COLO829 (cell line): ENCODE measurements around the gene STARD7.
"Not testable (repeated sequence)": the region's sequence is repeated elsewhere in the genome, so short reads cannot be mapped to it uniquely, and the experiment has no call there.

ENCODE experiments used
- DNase-seq: peaks from one replicate; pipeline ENCODE4 v3.0.0; 2012; ENCODE audit warnings: low spot score

STARD7 gene

GRCh38 chr2:96163768-96164429 is 44.7 kb downstream of the STARD7 start:
- no peak for DNase-seq

- no peak for DNase-seq
These were observed 45.2 kb downstream of the STARD7 start for GRCh38 chr2:96163415-96163767.

DNA sequence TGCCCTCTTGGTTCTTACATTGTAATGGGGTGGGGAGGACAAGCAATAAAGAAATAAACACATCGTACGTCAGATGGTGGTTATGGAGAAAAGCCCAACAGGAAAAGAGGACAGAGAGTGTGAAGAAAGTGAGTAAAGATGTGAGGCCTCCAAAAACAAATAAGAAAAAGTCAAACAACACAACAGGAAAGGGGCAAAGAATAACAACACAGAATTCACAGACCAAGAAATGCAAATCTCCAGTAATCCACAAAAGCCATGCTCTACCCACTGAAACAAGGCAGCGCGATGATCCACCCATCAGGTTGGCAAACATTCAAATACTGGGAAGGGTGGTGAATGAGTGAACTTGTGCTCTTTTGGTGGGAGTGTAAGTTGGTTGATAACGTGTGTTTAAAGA is 46.7 kb downstream of the STARD7 start:
- DNase-seq, result no peak

DNA sequence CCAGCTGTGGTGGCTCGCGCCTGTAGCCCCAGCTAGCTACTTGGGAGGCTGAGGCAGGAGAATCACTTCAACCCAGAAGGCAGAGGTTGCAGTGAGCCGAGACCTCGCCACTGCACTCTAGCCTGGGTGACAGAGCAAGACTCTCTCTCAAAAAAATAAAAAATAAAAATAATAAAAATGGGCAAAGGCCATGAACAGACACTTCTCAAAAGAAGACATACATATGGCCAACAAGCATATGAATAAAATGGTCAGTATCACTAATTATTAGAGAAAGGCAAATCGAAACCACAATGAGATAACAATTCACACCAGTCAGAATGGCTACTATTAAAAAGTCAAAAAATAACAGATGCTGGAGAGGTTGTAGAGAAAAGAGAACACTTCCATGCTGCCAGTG is 48.3 kb downstream of the STARD7 start:
- DNase-seq, result not testable (repeated sequence)

GRCh38 chr2:96159084-96159830 is 49.4 kb downstream of the STARD7 start:
- no peak for DNase-seq

DNA sequence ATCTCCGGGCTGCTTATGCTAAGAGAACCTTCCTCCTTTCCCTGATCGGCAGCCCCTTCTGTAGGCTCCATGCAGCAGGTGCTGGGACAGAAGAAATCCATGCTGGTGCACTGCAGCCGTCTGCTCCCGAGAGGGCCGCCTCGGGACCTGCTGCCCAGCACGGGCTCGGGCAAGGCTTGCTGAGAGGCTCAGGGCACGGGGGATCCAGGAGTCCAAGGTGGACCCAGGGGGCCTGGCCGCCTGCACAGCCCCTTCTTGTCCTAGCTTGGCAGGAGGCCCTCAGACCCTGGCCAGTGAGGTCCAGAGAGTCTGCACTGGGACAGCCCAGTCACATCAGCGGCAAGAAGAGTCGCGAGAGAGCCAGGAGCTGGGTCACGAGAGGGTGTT is 50.1 kb downstream of the STARD7 start:
- no peak for DNase-seq

DNA sequence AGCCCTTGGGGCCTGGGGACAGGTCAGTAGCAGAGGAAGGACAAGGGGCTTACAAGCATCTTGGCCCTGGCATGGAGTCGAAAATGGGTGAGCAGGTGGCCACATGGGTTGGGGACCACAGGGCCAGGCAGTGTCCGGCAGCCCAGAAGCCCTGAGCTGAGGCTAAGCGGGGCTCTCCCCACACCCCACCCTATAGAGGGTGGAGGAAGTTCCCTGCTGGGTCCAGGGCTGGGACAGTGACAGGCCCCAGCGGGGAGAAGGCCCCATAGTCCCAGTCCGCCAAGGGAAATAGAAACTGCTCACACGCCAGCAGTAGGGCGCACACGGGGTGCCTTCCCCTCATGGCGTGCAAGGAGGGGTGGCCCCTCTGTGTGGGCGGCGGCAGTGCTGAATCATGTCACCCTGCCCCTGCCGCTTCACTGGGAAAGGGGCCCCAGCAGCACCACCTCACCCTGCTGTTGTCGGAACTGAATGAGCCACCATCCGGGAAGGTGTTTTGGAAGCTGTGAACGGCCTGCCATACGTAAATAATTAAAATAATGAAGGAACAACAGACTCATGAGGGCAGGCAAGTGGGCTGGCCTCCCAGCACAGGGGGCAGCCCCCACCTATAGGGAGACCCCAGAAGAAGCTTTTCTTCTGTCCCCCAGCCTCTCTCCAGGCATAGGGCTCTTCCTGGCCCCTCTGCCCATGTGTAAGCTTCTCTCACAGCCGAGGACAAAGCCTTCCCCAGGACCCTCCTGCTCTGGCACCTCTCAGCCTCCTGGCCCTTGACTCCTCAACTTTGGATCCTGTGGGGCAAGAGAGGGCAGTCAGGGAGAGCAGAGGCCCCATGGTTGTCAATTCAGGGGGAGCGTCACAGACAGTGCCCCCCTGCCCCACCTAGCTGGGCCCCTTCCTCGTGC is 50.7 kb downstream of the STARD7 start:
- no peak for DNase-seq

GRCh38 chr2:96156926-96157648 is 51.5 kb downstream of the STARD7 start:
- DNase-seq, result no peak

DNA sequence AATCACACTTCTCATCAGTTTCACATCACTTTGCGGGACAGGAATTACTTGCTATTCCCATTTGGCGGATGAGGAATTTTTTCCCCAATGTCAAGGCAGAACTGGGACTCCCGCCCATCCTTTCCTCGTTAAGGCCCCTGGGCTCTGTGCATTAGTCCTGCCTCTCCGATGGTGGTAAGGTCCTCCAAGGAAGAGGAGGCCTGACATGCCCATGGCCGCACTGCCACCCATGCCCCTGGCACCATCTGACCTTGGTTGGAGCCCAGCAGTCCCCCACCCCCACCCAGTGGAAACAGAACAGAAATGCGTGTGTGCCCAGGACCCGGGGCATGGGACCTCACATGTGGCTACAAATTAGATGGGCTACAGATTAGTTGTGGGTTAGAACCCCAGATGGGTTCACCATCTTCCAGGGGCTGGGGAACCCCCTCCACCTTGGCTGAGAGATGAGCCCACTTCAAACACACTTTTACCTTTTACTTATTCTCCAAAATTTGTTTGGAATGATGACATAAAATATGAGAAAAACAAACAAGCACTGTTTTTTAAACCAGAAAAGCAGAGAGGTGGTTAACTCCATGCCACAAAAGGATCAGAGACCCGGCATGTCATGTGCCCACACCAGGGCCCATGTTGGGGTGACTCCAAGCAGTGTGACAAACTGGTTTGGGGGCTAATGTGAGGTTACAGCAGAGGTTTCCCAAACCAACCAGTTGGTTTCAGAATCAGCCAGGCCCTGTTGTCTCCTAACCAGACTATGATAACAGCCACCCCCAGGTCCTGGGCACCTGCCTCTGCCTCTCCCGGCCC is 52.4 kb downstream of the STARD7 start:
- DNase-seq, result no peak

GRCh38 chr2:96154506-96155380 is 53.9 kb downstream of the STARD7 start:
- DNase-seq, result no peak

DNA sequence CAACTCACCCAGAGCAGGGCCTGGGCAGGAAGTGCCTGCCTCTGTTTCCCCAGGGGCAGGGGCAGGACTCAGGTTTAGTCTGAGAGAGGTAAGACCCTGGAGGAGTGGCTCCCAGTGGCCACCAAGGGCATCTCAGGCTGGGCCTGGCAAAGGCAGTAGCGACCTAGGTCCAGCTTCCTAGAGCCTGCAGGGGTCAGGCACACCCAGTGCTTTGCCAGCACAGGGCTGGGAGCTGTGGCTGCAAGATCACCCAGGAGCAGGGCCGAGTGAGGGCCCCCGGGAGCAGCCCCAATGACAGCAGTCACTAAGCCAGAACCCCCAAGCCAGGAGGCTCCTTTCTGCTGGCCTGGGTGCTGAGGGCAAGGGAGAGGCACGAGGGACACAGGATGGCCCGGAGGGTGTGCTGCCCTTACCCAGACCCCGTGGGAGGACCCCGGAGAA is 54.6 kb downstream of the STARD7 start:
- no peak for DNase-seq

DNA sequence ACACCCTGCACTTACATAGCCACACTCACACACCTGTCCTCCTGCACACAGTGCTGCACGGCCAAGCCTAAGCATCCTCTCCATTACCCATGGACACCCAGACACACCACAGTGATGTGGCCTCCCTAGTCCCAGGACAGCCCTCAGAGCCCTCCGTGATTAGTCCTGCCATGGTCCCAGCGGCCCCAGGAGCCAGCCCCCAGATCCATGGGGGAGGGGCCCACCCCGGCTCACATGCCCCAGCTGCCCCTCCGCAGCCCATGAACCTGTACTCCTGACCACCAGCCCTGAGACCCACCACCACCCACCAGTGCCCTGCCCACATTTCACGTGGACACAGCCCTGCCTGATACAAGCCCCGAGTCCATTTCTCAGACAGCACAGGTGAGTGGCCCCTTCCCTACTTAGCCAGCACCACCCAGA is 55.3 kb downstream of the STARD7 start:
- DNase-seq, result no peak

- no peak for DNase-seq
These were observed 56.1 kb downstream of the STARD7 start for GRCh38 chr2:96152304-96153161.

DNA sequence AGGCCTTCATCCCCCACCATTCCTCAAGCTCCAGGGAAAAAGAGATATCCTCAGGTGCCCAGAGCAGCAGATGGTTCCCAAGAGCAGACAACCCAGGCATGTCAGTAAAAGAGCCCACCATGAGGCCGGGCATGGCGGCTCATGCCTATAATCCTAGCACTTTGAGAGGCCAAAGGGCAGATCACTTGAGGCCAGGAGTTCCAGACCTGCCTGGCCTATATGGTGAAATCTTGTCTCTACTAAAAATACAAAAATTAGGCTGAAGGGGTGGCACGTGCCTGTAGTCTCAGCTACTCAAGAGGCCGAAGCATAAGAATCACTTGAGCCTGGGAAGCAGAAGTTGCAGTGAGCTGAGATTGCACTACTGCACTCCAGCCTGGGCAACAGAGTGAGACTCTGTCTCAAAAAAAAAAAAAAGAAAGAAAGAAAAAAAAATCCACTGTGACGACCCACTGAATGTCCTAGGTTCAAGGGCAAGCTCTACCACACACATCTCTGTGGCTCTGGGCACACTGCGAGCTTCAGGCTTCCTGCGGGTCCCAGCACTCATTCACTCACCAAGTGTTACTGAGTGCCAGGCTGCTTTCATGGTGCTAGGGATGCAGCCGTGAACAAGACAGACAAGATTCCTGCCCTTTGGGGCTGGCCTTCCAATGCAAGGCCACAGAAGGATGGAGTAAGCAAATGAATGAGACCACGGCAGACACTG is 56.9 kb downstream of the STARD7 start:
- no peak for DNase-seq

DNA sequence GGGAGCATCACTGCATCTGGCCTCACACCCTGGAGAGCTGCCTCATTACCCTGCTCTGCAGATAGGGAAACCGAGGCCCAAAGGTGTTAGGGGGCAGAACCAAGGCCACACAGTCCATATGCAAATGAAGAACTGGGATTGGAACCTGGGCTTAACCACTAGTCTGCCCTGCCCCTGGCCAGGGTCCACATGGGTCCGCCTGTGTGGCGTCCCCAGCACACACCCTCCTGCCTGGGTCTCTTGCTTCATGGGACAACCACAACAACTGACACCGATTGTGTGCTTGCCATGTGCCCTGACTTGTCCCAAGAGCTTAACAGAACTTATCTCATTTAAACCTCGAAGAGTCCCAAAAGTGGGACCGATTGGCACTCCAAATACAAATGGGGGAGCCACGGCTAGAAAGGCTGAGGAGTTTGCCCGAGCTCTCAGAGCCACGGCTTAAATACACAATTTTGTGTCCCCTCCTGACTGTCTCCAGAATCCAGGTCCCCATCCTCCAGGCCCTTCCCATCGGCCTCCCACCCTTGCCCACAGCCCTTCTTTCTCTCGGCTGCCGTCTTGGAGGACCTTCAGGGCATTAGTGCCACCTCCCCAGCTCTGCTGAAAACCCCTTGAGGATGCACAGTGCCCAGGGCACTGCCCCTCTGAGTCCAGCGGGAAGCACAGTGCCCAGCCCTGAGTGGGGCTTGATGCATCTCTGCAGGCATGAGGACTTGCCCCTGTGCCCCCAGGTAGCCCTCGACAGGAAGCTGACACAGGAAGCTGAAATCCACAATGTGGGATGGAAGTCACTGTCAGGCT is 57.6 kb downstream of the STARD7 start:
- DNase-seq, result no peak

DNA sequence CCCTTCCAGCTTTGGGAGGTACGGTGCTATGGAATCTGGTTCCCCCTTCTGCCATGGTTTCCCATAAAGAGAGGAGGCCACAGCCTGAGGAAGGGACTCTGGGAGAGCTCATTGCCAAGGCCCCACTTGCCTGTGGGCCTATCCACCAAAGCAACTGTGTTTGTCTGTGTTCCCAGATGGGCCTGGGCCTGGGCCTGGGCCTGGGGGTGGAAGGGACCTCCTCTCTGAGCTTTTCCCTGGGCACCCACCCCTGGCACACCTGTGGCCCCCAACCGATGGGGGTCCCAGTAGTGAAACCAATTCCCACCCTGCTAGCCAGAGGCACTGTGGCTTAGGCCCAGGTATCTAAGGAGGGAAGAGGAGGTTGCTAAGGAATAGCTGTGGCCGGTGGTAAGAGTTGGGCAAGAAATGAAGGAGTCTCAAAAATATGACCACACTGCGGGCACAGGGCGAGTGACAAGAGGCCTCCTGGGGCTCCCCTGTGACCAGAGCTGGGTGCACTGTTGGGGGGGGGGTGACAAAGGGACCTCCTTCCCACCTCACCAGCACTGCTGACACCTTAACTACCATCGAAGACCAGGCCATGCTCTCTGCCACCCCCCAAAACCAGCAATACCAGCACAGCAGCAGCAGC is 58.5 kb downstream of the STARD7 start:
- DNase-seq, result no peak
